Vagina (tissue), 2 donors: ENCODE data around the gene PLP1. TPM values are rescaled to one million over a fixed set of nuclear protein-coding genes. Genes with fewer than 3 reads are reported as not detected.

Experiments used
- DNase-seq, 2 donors: peaks; one replicate each; pipeline ENCODE4 v3.0.0-alpha.2; 2017; ENCODE audit errors: extremely low spot score in 2 of 2
- H3K27ac ChIP-seq: fragments of 200-600 bp; sonication (generic); one replicate; pipeline ENCODE4 v1.5.1; 2019
- H3K27me3 ChIP-seq: fragments of 200-600 bp; sonication (generic); one replicate; pipeline ENCODE4 v1.5.1; 2019
- H3K36me3 ChIP-seq, 2 donors: fragments of 200-600 bp; sonication (generic); one replicate each; pipeline ENCODE4 v1.5.1; 2017 to 2019
- H3K4me1 ChIP-seq: fragments of 200-600 bp; sonication (generic); one replicate; pipeline ENCODE4 v1.5.1; 2019
- H3K4me3 ChIP-seq, 2 donors: fragments of 200-600 bp; sonication (generic); 1 replicate in 1 of 2; 2 replicates in 1 of 2; pipeline ENCODE4 v1.5.1; 2016 to 2019
- H3K9me3 ChIP-seq: fragments of 200-600 bp; sonication (generic); one replicate; pipeline ENCODE4 v1.5.1; 2019
- POLR2A ChIP-seq, 2 donors: fragments of 450-650 bp; IDR thresholded peaks; one replicate each; pipeline ENCODE4 v1.6.1; 2017; ENCODE audit warnings: antibody characterized with exemption in 2 of 2, mild to moderate bottlenecking in 2 of 2, moderate library complexity in 2 of 2
- POLR2AphosphoS5 ChIP-seq, 2 donors: sonication (generic); formaldehyde crosslinking; IDR thresholded peaks; one replicate each; pipeline ENCODE4 v1.9.0; 2017; ENCODE audit warnings: antibody characterized with exemption in 2 of 2, mild to moderate bottlenecking in 2 of 2, low read depth in 1 of 2; ENCODE audit not compliant: insufficient read depth in 1 of 2
- intact Hi-C: fragments of 100-400 bp; cut with DNase I; formaldehyde crosslinking; loops from one replicate; pipeline ENCODE4 v1.15.1; 2023
- total RNA-seq: library from RNA; depleted of rRNA; stranded (reverse); fragments of >200 nt; gene quantifications from one replicate; pipeline ENCODE4 v1.2.3, GENCODE V29; 2016
- TF ChIP-seq, protein P1 (sequence below), 3 experiments: fragments of 450-650 bp in 2 of 3; fragments of 200-600 bp in 1 of 3; sonication (generic) in 1 of 3; IDR thresholded peaks; one replicate each; pipeline ENCODE4 v1.5.1; 2017 to 2019; ENCODE audit warnings: antibody characterized with exemption in 3 of 3, mild to moderate bottlenecking in 2 of 3, moderate library complexity in 2 of 3

Gene PLP1
- total RNA-seq, 1 donor from 2014 or later: 8.8 TPM

DNA sequence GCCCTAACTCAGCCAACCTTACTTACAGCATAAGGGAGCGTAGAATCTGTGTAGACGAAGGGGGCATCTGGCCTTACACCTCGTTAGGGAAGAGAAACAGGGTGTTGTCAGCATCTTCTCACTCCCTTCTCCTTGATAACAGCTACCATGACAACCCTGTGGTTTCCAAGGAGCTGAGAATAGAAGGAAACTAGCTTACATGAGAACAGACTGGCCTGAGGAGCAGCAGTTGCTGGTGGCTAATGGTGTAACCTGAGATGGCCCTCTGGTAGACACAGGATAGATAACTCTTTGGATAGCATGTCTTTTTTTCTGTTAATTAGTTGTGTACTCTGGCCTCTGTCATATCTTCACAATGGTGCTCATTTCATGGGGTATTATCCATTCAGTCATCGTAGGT, 14.6 kb downstream of the PLP1 start:
- no peak overlapping the region for H3K4me3 ChIP-seq
- TF ChIP-seq, protein P1, sequence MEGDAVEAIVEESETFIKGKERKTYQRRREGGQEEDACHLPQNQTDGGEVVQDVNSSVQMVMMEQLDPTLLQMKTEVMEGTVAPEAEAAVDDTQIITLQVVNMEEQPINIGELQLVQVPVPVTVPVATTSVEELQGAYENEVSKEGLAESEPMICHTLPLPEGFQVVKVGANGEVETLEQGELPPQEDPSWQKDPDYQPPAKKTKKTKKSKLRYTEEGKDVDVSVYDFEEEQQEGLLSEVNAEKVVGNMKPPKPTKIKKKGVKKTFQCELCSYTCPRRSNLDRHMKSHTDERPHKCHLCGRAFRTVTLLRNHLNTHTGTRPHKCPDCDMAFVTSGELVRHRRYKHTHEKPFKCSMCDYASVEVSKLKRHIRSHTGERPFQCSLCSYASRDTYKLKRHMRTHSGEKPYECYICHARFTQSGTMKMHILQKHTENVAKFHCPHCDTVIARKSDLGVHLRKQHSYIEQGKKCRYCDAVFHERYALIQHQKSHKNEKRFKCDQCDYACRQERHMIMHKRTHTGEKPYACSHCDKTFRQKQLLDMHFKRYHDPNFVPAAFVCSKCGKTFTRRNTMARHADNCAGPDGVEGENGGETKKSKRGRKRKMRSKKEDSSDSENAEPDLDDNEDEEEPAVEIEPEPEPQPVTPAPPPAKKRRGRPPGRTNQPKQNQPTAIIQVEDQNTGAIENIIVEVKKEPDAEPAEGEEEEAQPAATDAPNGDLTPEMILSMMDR (IDR thresholded peaks at IDR 0.05): no peak
- TF ChIP-seq POLR2AphosphoS5 (IDR thresholded peaks at IDR 0.05; ENCODE audit: insufficient read depth in 1 of 2, low read depth in 1 of 2) (no peak), POLR2A (IDR thresholded peaks at IDR 0.05) (no peak)
- no peaks in the 10 kb centered on the region for H3K36me3 ChIP-seq
- no peak for DNase-seq
- intact Hi-C loops: no loop called here
- H3K9me3 ChIP-seq: no peaks in the 10 kb centered on the region
- H3K4me1 ChIP-seq: no peaks in the 10 kb centered on the region
- H3K27ac ChIP-seq: no peak overlapping the region
- H3K27me3 ChIP-seq: no peaks in the 10 kb centered on the region

DNA sequence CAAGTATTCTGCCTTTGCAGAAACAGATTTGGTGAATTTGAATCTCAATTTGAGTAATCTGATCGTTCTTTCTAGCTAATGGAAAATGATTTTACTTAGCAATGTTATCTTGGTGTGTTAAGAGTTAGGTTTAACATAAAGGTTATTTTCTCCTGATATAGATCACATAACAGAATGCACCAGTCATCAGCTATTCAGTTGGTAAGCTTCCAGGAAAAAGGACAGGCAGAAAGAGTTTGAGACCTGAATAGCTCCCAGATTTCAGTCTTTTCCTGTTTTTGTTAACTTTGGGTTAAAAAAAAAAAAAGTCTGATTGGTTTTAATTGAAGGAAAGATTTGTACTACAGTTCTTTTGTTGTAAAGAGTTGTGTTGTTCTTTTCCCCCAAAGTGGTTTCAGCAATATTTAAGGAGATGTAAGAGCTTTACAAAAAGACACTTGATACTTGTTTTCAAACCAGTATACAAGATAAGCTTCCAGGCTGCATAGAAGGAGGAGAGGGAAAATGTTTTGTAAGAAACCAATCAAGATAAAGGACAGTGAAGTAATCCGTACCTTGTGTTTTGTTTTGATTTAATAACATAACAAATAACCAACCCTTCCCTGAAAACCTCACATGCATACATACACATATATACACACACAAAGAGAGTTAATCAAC, 15.3 kb downstream of the PLP1 start:
- DNase-seq: no peak
- Histone ChIP-seq H3K9me3 (no peaks in the 10 kb centered on the region), H3K4me1 (no peaks in the 10 kb centered on the region), H3K27me3 (no peaks in the 10 kb centered on the region), H3K36me3 (no peaks in the 10 kb centered on the region), H3K27ac (no peak overlapping the region), H3K4me3 (no peak overlapping the region)
- TF ChIP-seq POLR2AphosphoS5 (IDR thresholded peaks at IDR 0.05; ENCODE audit: insufficient read depth in 1 of 2, low read depth in 1 of 2): no peak
- TF ChIP-seq, protein P1 (IDR thresholded peaks at IDR 0.05): no peak
- TF ChIP-seq POLR2A (IDR thresholded peaks at IDR 0.05): no peak
- intact Hi-C loops: no loop called here

DNA sequence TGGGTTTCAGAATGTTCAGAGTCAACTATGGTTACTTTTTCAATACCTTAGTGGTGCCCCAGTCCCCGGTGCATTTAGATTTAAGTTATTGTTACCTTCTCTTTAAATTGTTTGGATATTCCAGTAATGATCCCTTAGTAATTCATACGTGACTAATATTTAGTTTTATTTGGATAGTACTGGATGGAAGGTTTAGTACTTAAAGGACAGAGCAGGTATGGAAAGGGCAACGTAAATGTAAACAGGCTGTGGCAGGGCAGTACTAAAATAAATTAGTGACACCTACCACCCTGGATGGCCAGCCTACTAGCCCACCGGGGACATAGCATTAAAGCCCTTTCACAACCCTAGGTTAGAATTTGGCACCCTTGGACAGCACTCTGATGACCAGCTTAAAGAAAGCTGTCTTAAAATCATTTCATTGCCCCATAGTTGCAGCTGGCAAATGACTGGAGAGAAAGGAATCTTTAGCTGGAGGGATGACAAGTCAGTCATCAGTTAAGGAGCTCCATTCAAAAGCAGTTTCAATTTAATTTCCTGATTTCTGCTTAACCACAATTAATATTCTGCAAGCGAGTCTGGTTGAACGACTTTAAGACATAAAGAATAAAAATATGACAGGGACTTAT, 16.4 kb downstream of the PLP1 start:
- DNase-seq: no peak
- intact Hi-C loops: no loop called here
- no peak for TF ChIP-seq POLR2A (IDR thresholded peaks at IDR 0.05)
- TF ChIP-seq, protein P1 (IDR thresholded peaks at IDR 0.05): no peak
- no peak for TF ChIP-seq POLR2AphosphoS5 (IDR thresholded peaks at IDR 0.05; ENCODE audit: insufficient read depth in 1 of 2, low read depth in 1 of 2)
- Histone ChIP-seq H3K27me3 (no peaks in the 10 kb centered on the region), H3K9me3 (no peaks in the 10 kb centered on the region), H3K27ac (no peak overlapping the region), H3K4me3 (no peak overlapping the region), H3K36me3 (no peaks in the 10 kb centered on the region), H3K4me1 (no peaks in the 10 kb centered on the region)

DNA sequence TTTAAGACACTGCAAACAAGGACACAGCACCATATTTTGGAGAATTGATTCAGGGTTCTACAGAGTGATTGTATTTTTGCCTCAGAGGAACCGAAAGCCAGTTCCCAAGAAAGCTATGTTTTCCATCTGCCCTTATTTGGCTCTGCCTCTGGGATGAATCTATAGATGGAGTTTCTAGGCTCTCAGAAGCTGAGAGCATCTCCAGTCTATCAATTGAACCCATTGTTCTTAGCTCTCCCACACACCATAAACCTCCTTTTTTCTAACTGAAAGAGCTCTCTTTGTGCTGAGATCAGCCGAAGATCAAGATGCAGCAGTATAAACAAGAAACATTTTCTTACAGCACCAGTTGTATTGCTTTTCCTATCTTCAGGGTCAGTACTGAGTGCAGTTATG, 16.9 kb downstream of the PLP1 start:
- TF ChIP-seq, protein P1 (IDR thresholded peaks at IDR 0.05): no peak
- TF ChIP-seq POLR2A (IDR thresholded peaks at IDR 0.05): no peak
- no peak for TF ChIP-seq POLR2AphosphoS5 (IDR thresholded peaks at IDR 0.05; ENCODE audit: insufficient read depth in 1 of 2, low read depth in 1 of 2)
- Histone ChIP-seq H3K9me3 (no peaks in the 10 kb centered on the region), H3K4me1 (no peaks in the 10 kb centered on the region), H3K27me3 (no peaks in the 10 kb centered on the region), H3K27ac (no peak overlapping the region), H3K4me3 (no peak overlapping the region), H3K36me3 (no peaks in the 10 kb centered on the region)
- no peak for DNase-seq
- intact Hi-C loops: no loop called here

DNA sequence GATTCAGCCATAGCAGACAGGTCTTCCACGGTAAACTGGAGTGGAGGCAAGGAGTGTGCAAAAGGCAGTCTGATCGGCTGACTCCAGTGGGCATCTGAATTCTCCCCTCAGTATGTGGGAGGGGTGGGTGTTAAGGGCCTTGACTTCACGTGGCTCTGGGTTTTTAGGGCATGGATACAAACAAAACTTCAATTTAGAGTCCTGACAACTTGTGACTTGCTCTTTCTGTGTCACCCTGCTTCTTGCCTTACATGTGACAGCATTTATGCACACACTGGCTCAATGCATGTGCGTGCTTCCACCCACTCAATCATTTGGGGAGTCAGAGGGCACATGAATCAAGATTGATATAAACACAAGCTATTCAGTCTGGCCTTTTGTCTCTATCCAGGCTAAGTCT, 17.5 kb downstream of the PLP1 start:
- intact Hi-C loops: no loop called here
- H3K27ac ChIP-seq: no peak overlapping the region
- no peaks in the 10 kb centered on the region for H3K9me3 ChIP-seq
- H3K27me3 ChIP-seq: no peaks in the 10 kb centered on the region
- no peaks in the 10 kb centered on the region for H3K36me3 ChIP-seq
- H3K4me1 ChIP-seq: no peaks in the 10 kb centered on the region
- no peak for DNase-seq
- no peak for TF ChIP-seq POLR2AphosphoS5 (IDR thresholded peaks at IDR 0.05; ENCODE audit: insufficient read depth in 1 of 2, low read depth in 1 of 2)
- no peak overlapping the region for H3K4me3 ChIP-seq
